GM03348 (cell line): Measurements from ENCODE around the gene IRF2BP1.

Experiments
- DNase-seq: peaks from one replicate; pipeline ENCODE4 v3.0.0; 2012; ENCODE audit warnings: low spot score

The IRF2BP1 gene

GRCh38 chr19:45860359-45861259 is 25.3 kb downstream of the IRF2BP1 start:
- no peak for DNase-seq

- DNase-seq = no peak
Observed at GRCh38 chr19:45854167-45854778, 31.7 kb downstream of the IRF2BP1 start.

- no peak for DNase-seq
Observed at GRCh38 chr19:45852983-45853382, 33.0 kb downstream of the IRF2BP1 start.

- no peak for DNase-seq
Observed at GRCh38 chr19:45852145-45852750, 33.7 kb downstream of the IRF2BP1 start.

GRCh38 chr19:45848922-45849321 is 37.0 kb downstream of the IRF2BP1 start:
- no peak for DNase-seq

DNA sequence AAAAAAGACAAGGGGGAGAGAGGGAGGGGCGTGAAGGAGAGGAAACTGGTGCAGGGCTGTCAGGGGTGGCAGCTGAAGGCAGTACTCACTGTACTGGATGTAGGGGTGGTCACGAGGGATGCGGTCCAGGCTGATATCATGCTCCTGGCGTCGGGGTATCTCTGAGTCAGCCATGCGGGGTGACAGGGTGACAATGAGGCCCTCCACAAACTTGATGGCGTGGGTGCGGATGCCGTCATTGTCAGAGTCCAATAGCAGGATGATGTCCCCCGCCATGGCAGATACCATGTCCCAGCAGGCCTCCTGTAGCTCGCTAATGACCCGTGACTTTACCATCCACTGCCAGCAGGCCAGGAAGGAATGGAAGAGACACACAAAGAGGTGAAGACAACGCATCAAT is 38.3 kb downstream of the IRF2BP1 start:
- DNase-seq = no peak

- DNase-seq = no peak
Observed at GRCh38 chr19:45842198-45842597, 43.7 kb downstream of the IRF2BP1 start.

GRCh38 chr19:45834970-45835369 is 51.0 kb downstream of the IRF2BP1 start:
- DNase-seq = no peak
